ENCODE data around the gene PARD3.

DNA sequence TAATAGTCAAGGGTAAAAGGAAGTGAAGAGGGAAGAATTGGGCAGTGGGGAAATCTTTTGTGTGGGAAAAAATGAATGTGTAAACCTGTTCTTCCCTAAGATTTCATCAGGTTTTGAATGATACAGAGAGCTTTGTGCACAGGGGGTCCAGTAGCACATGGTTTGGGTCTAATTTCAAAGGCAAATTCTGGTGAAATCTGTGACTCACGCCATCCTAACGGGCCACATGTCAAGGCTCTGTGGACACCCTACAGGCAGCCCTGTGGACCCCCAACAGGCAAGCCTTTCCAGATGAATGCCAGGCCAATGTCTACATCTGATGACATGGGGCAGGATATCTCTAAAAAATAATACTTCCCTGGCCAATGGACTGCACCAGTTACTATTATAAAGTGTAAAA lies 309.8 kb downstream of the PARD3 start:
- TF ChIP-seq POLR2A (IDR thresholded peaks at IDR 0.05; ENCODE audit: low read depth) = no peak
- TF ChIP-seq EP300 (IDR thresholded peaks at IDR 0.05) = no peak
- TF ChIP-seq, protein P1, sequence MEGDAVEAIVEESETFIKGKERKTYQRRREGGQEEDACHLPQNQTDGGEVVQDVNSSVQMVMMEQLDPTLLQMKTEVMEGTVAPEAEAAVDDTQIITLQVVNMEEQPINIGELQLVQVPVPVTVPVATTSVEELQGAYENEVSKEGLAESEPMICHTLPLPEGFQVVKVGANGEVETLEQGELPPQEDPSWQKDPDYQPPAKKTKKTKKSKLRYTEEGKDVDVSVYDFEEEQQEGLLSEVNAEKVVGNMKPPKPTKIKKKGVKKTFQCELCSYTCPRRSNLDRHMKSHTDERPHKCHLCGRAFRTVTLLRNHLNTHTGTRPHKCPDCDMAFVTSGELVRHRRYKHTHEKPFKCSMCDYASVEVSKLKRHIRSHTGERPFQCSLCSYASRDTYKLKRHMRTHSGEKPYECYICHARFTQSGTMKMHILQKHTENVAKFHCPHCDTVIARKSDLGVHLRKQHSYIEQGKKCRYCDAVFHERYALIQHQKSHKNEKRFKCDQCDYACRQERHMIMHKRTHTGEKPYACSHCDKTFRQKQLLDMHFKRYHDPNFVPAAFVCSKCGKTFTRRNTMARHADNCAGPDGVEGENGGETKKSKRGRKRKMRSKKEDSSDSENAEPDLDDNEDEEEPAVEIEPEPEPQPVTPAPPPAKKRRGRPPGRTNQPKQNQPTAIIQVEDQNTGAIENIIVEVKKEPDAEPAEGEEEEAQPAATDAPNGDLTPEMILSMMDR (IDR thresholded peaks at IDR 0.05) = no peak
